Measurements from ENCODE around the gene BRMS1.

BRMS1 gene

GRCh38 chr11:66366844-66367477 is 22.1 kb upstream of the BRMS1 start:
- H3K9me3 ChIP-seq (ENCODE audit: low read length): no peaks in the 10 kb centered on the region
- H4K20me1 ChIP-seq (ENCODE audit: insufficient read depth, low read length): no peaks in the 10 kb centered on the region
- H3K27me3 ChIP-seq (ENCODE audit: insufficient read depth, low read length): no peaks in the 10 kb centered on the region
- no peaks in the 10 kb centered on the region for H3K9me2 ChIP-seq (ENCODE audit: low read depth, low read length)
- TF ChIP-seq EZH2 (IDR thresholded peaks at IDR 0.05; ENCODE audit: borderline replicate concordance, low read length) (no peak), CTCF (IDR thresholded peaks at IDR 0.05; ENCODE audit: low read length) (no peak)
- H3K79me2 ChIP-seq (ENCODE audit: insufficient read depth, low read length): peaks cover 4% of the 10 kb centered on the region; the same call in 1 of the 2 replicates
- H3K4me3 ChIP-seq (ENCODE audit: low read depth, low read length, poor library complexity, severe bottlenecking): no peak overlapping the region
- no peak overlapping the region for H2AFZ ChIP-seq (ENCODE audit: low read length)
- no peaks in the 10 kb centered on the region for H3F3A ChIP-seq (ENCODE audit: insufficient read depth, low read length)
- H3K4me2 ChIP-seq (ENCODE audit: low read length): no peak overlapping the region
- H3K36me3 ChIP-seq (ENCODE audit: insufficient read depth, low read length): peaks cover 76% of the 10 kb centered on the region
- no peak overlapping the region for H3K27ac ChIP-seq (ENCODE audit: low read depth, low read length, poor library complexity, severe bottlenecking)
- peaks cover 12% of the 10 kb centered on the region for H3K4me1 ChIP-seq (ENCODE audit: insufficient read depth, low read length, severe bottlenecking)
- H3K9ac ChIP-seq (ENCODE audit: low read length): no peak overlapping the region

- Histone ChIP-seq H2AFZ (ENCODE audit: low read length) (no peak overlapping the region), H4K20me1 (ENCODE audit: insufficient read depth, low read length) (no peaks in the 10 kb centered on the region), H3K27ac (ENCODE audit: low read depth, low read length, poor library complexity, severe bottlenecking) (no peak overlapping the region), H3K27me3 (ENCODE audit: insufficient read depth, low read length) (no peaks in the 10 kb centered on the region), H3K9me2 (ENCODE audit: low read depth, low read length) (no peaks in the 10 kb centered on the region), H3K9ac (ENCODE audit: low read length) (no peak overlapping the region), H3K4me2 (ENCODE audit: low read length) (no peak overlapping the region), H3K4me1 (ENCODE audit: insufficient read depth, low read length, severe bottlenecking) (peaks cover 12% of the 10 kb centered on the region), H3K36me3 (ENCODE audit: insufficient read depth, low read length) (peaks cover 86% of the 10 kb centered on the region), H3F3A (ENCODE audit: insufficient read depth, low read length) (no peaks in the 10 kb centered on the region), H3K4me3 (ENCODE audit: low read depth, low read length, poor library complexity, severe bottlenecking) (no peak overlapping the region), H3K79me2 (ENCODE audit: insufficient read depth, low read length) (peaks cover 4% of the 10 kb centered on the region; the same call in 1 of the 2 replicates), H3K9me3 (ENCODE audit: low read length) (no peaks in the 10 kb centered on the region)
- TF ChIP-seq EZH2 (IDR thresholded peaks at IDR 0.05; ENCODE audit: borderline replicate concordance, low read length) (no peak), CTCF (IDR thresholded peaks at IDR 0.05; ENCODE audit: low read length) (no peak)
Measured at GRCh38 chr11:66365711-66366619, 21.1 kb upstream of the BRMS1 start.

GRCh38 chr11:66365166-66365565 is 20.3 kb upstream of the BRMS1 start:
- H3K9ac ChIP-seq (ENCODE audit: low read length): no peak overlapping the region
- H3K4me3 ChIP-seq (ENCODE audit: low read depth, low read length, poor library complexity, severe bottlenecking): no peak overlapping the region
- H2AFZ ChIP-seq (ENCODE audit: low read length): no peak overlapping the region
- H3K36me3 ChIP-seq (ENCODE audit: insufficient read depth, low read length): peaks cover 83% of the 10 kb centered on the region
- TF ChIP-seq EZH2 (IDR thresholded peaks at IDR 0.05; ENCODE audit: borderline replicate concordance, low read length) (no peak), CTCF (IDR thresholded peaks at IDR 0.05; ENCODE audit: low read length) (no peak)
- no peak overlapping the region for H3K4me2 ChIP-seq (ENCODE audit: low read length)
- peaks cover 10% of the 10 kb centered on the region for H3K4me1 ChIP-seq (ENCODE audit: insufficient read depth, low read length, severe bottlenecking)
- H4K20me1 ChIP-seq (ENCODE audit: insufficient read depth, low read length): no peaks in the 10 kb centered on the region
- H3F3A ChIP-seq (ENCODE audit: insufficient read depth, low read length): no peaks in the 10 kb centered on the region
- H3K9me3 ChIP-seq (ENCODE audit: low read length): no peaks in the 10 kb centered on the region
- H3K9me2 ChIP-seq (ENCODE audit: low read depth, low read length): no peaks in the 10 kb centered on the region
- no peaks in the 10 kb centered on the region for H3K27me3 ChIP-seq (ENCODE audit: insufficient read depth, low read length)
- H3K27ac ChIP-seq (ENCODE audit: low read depth, low read length, poor library complexity, severe bottlenecking): no peak overlapping the region
- H3K79me2 ChIP-seq (ENCODE audit: insufficient read depth, low read length): peaks cover 2% of the 10 kb centered on the region; the same call in 1 of the 2 replicates
